Measurements from ENCODE around the gene KCTD11. TPM values are rescaled to one million over a fixed set of nuclear protein-coding genes. Genes with fewer than 3 reads are reported as not detected.

Gene KCTD11
- total and polyA plus RNA-seq, 10 of the 15 experiments (the other 5 are each of a cell fraction or from before 2014, with no cell fraction given), result 0.05 to 7.3 (median 2.9) TPM

- ATAC-seq, result no peak
- TF ChIP-seq HDAC2 (IDR thresholded peaks at IDR 0.05) (no peak), SREBF2 (IDR thresholded peaks at IDR 0.05; ENCODE audit: low read length) (no peak), FOS (IDR thresholded peaks at IDR 0.05; ENCODE audit: borderline replicate concordance, extremely low read depth, insufficient read length) (no peak), SPI1 (IDR thresholded peaks at IDR 0.05; ENCODE audit: borderline replicate concordance, insufficient read depth, low read depth, low read length) (no peak), SIX5 (IDR thresholded peaks at IDR 0.05; ENCODE audit: low read depth, low read length, severe bottlenecking) (no peak), CUX1 (IDR thresholded peaks at IDR 0.05; ENCODE audit: insufficient replicate concordance, low read depth, low read length) (no peak), CHD2 (IDR thresholded peaks at IDR 0.05; ENCODE audit: borderline replicate concordance, low read depth, low read length) (no peak), HDAC6 (IDR thresholded peaks at IDR 0.05; ENCODE audit: unreplicated experiment) (no peak), BACH1 (IDR thresholded peaks at IDR 0.05; ENCODE audit: borderline replicate concordance) (no peak), SMAD5 (IDR thresholded peaks at IDR 0.05; ENCODE audit: low read depth) (no peak), ZBTB33 (IDR thresholded peaks at IDR 0.05) (no peak), NFIC (IDR thresholded peaks at IDR 0.05; ENCODE audit: low read depth, low read length) (no peak)
- TF ChIP-seq, protein P1, sequence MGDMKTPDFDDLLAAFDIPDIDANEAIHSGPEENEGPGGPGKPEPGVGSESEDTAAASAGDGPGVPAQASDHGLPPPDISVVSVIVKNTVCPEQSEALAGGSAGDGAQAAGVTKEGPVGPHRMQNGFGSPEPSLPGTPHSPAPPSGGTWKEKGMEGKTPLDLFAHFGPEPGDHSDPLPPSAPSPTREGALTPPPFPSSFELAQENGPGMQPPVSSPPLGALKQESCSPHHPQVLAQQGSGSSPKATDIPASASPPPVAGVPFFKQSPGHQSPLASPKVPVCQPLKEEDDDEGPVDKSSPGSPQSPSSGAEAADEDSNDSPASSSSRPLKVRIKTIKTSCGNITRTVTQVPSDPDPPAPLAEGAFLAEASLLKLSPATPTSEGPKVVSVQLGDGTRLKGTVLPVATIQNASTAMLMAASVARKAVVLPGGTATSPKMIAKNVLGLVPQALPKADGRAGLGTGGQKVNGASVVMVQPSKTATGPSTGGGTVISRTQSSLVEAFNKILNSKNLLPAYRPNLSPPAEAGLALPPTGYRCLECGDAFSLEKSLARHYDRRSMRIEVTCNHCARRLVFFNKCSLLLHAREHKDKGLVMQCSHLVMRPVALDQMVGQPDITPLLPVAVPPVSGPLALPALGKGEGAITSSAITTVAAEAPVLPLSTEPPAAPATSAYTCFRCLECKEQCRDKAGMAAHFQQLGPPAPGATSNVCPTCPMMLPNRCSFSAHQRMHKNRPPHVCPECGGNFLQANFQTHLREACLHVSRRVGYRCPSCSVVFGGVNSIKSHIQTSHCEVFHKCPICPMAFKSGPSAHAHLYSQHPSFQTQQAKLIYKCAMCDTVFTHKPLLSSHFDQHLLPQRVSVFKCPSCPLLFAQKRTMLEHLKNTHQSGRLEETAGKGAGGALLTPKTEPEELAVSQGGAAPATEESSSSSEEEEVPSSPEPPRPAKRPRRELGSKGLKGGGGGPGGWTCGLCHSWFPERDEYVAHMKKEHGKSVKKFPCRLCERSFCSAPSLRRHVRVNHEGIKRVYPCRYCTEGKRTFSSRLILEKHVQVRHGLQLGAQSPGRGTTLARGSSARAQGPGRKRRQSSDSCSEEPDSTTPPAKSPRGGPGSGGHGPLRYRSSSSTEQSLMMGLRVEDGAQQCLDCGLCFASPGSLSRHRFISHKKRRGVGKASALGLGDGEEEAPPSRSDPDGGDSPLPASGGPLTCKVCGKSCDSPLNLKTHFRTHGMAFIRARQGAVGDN (IDR thresholded peaks at IDR 0.05), result no peak
These were observed 27.2 kb downstream of the KCTD11 start for GRCh38 chr17:7379134-7379533.

More at GRCh38 chr17:7379134-7379533, 27.2 kb downstream of the KCTD11 start:
- DNase-seq (ENCODE audit: low read depth, low spot score), result no peak
- ChIA-PET CTCF (no interaction called here), SMC1A (ENCODE audit: uncharacterized antibody, unreplicated experiment) (no interaction called here), POLR2A (no interaction called here), RAD21 (ENCODE audit: unreplicated experiment) (interaction anchor here (0.7 kb wide), 1 partner anchor 29 kb away, joined by 3 read pairs; no protein-coding TSS in a partner anchor)
- Histone ChIP-seq H3K4me3 (no peak overlapping the region), H3K27me3 (replicated peaks in 1 of 2; ENCODE audit: control insufficient read depth in 2 of 2, insufficient read depth in 2 of 2, low read length in 1 of 2) (peaks cover 4 to 5% of the 10 kb centered on the region in 2 experiments; a peak in 3 of 4 replicates), H3K4me1 (ENCODE audit: control insufficient read depth, insufficient read depth, low read length) (peaks cover 6% of the 10 kb centered on the region; the same call in 1 of the 2 replicates), H3K27ac (ENCODE audit: control insufficient read depth, insufficient read depth) (no peak overlapping the region), H2AFZ (ENCODE audit: control insufficient read depth, low read depth, low read length) (no peak overlapping the region), H3K9ac (ENCODE audit: control insufficient read depth, insufficient read depth, low read length) (no peak overlapping the region), H4K20me1 (ENCODE audit: control insufficient read depth, insufficient read depth) (no peaks in the 10 kb centered on the region), H3K79me2 (ENCODE audit: control insufficient read depth, insufficient read depth, low read length) (no peaks in the 10 kb centered on the region), H3K4me2 (ENCODE audit: control insufficient read depth, insufficient read depth) (no peak overlapping the region), H3K36me3 (ENCODE audit: control insufficient read depth in 2 of 2, insufficient read depth in 2 of 2, low read length in 1 of 2) (no peaks in the 10 kb centered on the region), H3K9me3 (replicated peaks; ENCODE audit: control insufficient read depth, insufficient read depth, low read length) (peaks cover 3% of the 10 kb centered on the region; the same call in 2 of the 3 replicates)
- WGBS (ENCODE audit: insufficient coverage, insufficient replicate concordance, low lambda C conversion rate, missing lambda C conversion rate), result 56% methylated on average over 3 of the region's 3 CpGs
- in situ Hi-C loops (cut with MboI) (no loop called here), intact Hi-C loops (cut with micrococcal nuclease; ENCODE audit: unreplicated experiment) (no loop called here)
- FAIRE-seq, result no peak
- BruUV-seq (replicated peaks), result no TSS peak

Measured in GM12878 (cell line).